ENCODE measurements around the gene DUSP12. TPM values are rescaled to one million over a fixed set of nuclear protein-coding genes. Genes with fewer than 3 reads are reported as not detected.

DUSP12 gene
- total and polyA plus RNA-seq, 7 donors = 4.4 to 15.3 (median 9.9) TPM

GRCh38 chr1:161792740-161793139 is 43.2 kb downstream of the DUSP12 start:
- Histone ChIP-seq H3K27ac (no peak overlapping the region), H3K36me3 (ENCODE audit: insufficient read depth in 1 of 2, low read depth in 1 of 2) (peaks cover 8 to 88% of the 10 kb centered on the region in 2 donors), H3K4me3 (no peak overlapping the region), H3K27me3 (ENCODE audit: insufficient read depth in 3 of 3, low read length in 2 of 3) (no peaks in the 10 kb centered on the region), H3K4me1 (no peaks in the 10 kb centered on the region), H3K9me3 (no peaks in the 10 kb centered on the region)
- 38 to 45% (median 39%) methylated on average over 3 of the region's 3 CpGs for WGBS, 3 donors
- intact Hi-C loops (cut with DNase I) = loop anchor here (1.0 to 5.0 kb wide), 3 partner anchors 65 to 245 kb away; no protein-coding TSS in a partner anchor
- TF ChIP-seq CTCF (IDR thresholded peaks at IDR 0.05) = peak; percentile 66
- ATAC-seq (peak; percentile 55 to 82 (median 63)), DNase-seq (no peak)

- H3K4me1 ChIP-seq = no peaks in the 10 kb centered on the region
- H3K4me3 ChIP-seq = no peak overlapping the region
- H3K27me3 ChIP-seq (ENCODE audit: insufficient read depth in 3 of 3, low read length in 2 of 3) = no peaks in the 10 kb centered on the region
- no peak for ATAC-seq
- intact Hi-C loops (cut with DNase I) = no loop called here
- peaks cover 3 to 91% of the 10 kb centered on the region in 2 donors for H3K36me3 ChIP-seq (ENCODE audit: insufficient read depth in 1 of 2, low read depth in 1 of 2)
- DNase-seq = no peak
- 84 to 93% (median 90%) methylated on average over 1 of the region's 1 CpG for WGBS, 3 donors
- H3K27ac ChIP-seq = no peak overlapping the region
- no peaks in the 10 kb centered on the region for H3K9me3 ChIP-seq
- no peak for TF ChIP-seq CTCF (IDR thresholded peaks at IDR 0.05)
Measured at GRCh38 chr1:161799792-161800191, 50.2 kb downstream of the DUSP12 start.

- H3K27ac ChIP-seq = no peak overlapping the region
- H3K4me1 ChIP-seq = no peaks in the 10 kb centered on the region
- H3K27me3 ChIP-seq (ENCODE audit: insufficient read depth in 3 of 3, low read length in 2 of 3) = no peaks in the 10 kb centered on the region
- H3K36me3 ChIP-seq (ENCODE audit: insufficient read depth in 1 of 2, low read depth in 1 of 2) = peaks cover 3 to 81% of the 10 kb centered on the region in 2 donors
- 45 to 74% (median 51%) methylated on average over 7 of the region's 7 CpGs for WGBS, 3 donors
- intact Hi-C loops (cut with DNase I) = no loop called here
- no peak for DNase-seq
- no peak for TF ChIP-seq CTCF (IDR thresholded peaks at IDR 0.05)
- no peak overlapping the region for H3K4me3 ChIP-seq
- no peaks in the 10 kb centered on the region for H3K9me3 ChIP-seq
- ATAC-seq = no peak
Measured at GRCh38 chr1:161801955-161802354, 52.4 kb downstream of the DUSP12 start.

- Histone ChIP-seq H3K9me3 (no peaks in the 10 kb centered on the region), H3K4me1 (no peaks in the 10 kb centered on the region), H3K27ac (no peak overlapping the region), H3K27me3 (ENCODE audit: insufficient read depth in 3 of 3, low read length in 2 of 3) (no peaks in the 10 kb centered on the region), H3K4me3 (no peak overlapping the region), H3K36me3 (ENCODE audit: insufficient read depth in 1 of 2, low read depth in 1 of 2) (peaks cover 3 to 69% of the 10 kb centered on the region in 2 donors)
- TF ChIP-seq CTCF (IDR thresholded peaks at IDR 0.05) = no peak
- DNase-seq (no peak), ATAC-seq (no peak)
- 67 to 79% (median 68%) methylated on average over 2 of the region's 2 CpGs for WGBS, 3 donors
- intact Hi-C loops (cut with DNase I) = no loop called here
Measured at GRCh38 chr1:161803181-161803580, 53.6 kb downstream of the DUSP12 start.

Data from psoas muscle (tissue), 8 donors.